GM10248 (cell line): ENCODE measurements around the gene LRRK1.

Source experiments
- CTCF ChIA-PET: fragments of 300-600 bp; sonication (Branson Sonifier 250); formaldehyde crosslinking; extraction: SDS; loops from one replicate; lab custom pipeline; 2021; ENCODE audit warnings: antibody characterized with exemption; lab: Yijun Ruan, JAX
- POLR2A ChIA-PET: fragments of 350-650 bp; sonication (Branson Sonifier 250); formaldehyde crosslinking; extraction: SDS; loops from one replicate; lab custom pipeline; 2020; ENCODE audit warnings: antibody characterized with exemption; lab: Yijun Ruan, JAX
- DNase-seq: peaks from one replicate; pipeline ENCODE4 v3.0.0; 2012; ENCODE audit errors: extremely low spot score
- CTCF ChIP-seq: IDR thresholded peaks from 2 replicates; pipeline ENCODE4 v1.5.1; 2012; ENCODE audit warnings: mild to moderate bottlenecking, low read depth; ENCODE audit errors: extremely low read depth, missing control alignments, control extremely low read depth

The LRRK1 gene

GRCh38 chr15:101026656-101027272 lies 107.6 kb downstream of the LRRK1 start:
- no peak for TF ChIP-seq CTCF
- POLR2A ChIA-PET: no interaction called here
- DNase-seq: no peak
- CTCF ChIA-PET: interaction anchor here (1.3 kb wide), 1 partner anchor 18 kb away, joined by 4 read pairs; no protein-coding TSS in a partner anchor

- no peak for DNase-seq
- ChIA-PET CTCF (interaction anchor here (1.2 to 1.8 kb wide), 4 partner anchors 12 to 109 kb away, joined by 3 to 7 read pairs (median 4); no protein-coding TSS in a partner anchor), POLR2A (interaction anchor here (0.6 kb wide), 1 partner anchor 630 kb away, joined by 7 read pairs; no protein-coding TSS in a partner anchor)
- TF ChIP-seq CTCF: no peak
Observed at GRCh38 chr15:101027273-101027901, 108.2 kb downstream of the LRRK1 start.

- DNase-seq: no peak
- ChIA-PET POLR2A (interaction anchor here (0.6 kb wide), 1 partner anchor 630 kb away, joined by 7 read pairs; no protein-coding TSS in a partner anchor), CTCF (interaction anchor here (1.2 to 1.8 kb wide), 4 partner anchors 12 to 110 kb away, joined by 3 to 7 read pairs (median 4); no protein-coding TSS in a partner anchor)
- TF ChIP-seq CTCF: no peak
Observed at GRCh38 chr15:101027920-101028319, 108.8 kb downstream of the LRRK1 start.

- CTCF ChIA-PET: interaction anchor here (1.2 to 1.8 kb wide), 4 partner anchors 12 to 110 kb away, joined by 3 to 7 read pairs (median 4); no protein-coding TSS in a partner anchor
- no peak for TF ChIP-seq CTCF
- POLR2A ChIA-PET: interaction anchor here (0.6 kb wide), 1 partner anchor 630 kb away, joined by 7 read pairs; no protein-coding TSS in a partner anchor
- DNase-seq: no peak
Observed at GRCh38 chr15:101028321-101028720, 109.2 kb downstream of the LRRK1 start.

DNA sequence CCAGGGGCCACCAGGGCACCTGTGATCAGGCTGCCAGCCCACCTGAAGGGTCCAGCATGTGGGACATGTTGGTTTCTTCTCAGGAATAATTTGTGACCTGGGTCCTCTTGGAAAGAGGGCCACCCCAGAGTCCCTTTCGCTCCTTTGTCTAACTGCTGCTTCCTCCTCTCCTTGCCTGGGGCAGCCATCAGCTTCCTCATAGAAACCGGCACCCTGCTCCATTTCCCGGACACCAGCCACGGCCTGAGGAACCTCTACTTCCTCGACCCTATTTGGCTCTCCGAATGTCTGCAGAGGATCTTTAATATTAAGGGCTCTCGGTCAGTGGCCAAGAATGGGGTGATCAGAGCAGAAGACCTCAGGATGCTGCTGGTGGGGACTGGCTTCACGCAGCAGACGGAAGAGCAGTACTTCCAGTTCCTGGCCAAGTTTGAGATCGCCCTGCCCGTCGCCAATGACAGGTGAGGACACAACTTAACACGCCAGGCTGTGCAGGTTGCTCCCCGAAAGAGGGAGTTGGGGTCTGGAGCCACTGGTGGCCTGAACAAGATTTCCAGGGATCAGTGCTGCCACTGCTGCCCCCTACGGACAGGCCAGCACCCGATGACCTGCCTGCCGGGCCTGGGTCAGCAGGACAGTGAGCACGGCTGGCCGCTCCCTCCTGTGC lies 109.7 kb downstream of the LRRK1 start:
- no peak for DNase-seq
- POLR2A ChIA-PET: no interaction called here
- CTCF ChIA-PET: interaction anchor here (1.2 to 1.8 kb wide), 4 partner anchors 13 to 111 kb away, joined by 3 to 7 read pairs (median 4); no protein-coding TSS in a partner anchor
- TF ChIP-seq CTCF: no peak
